GM18511 (cell line): ENCODE results near the gene MAPK10.
"Not testable (repeated sequence)": the region's sequence is repeated elsewhere in the genome, so short reads cannot be mapped to it uniquely, and the experiment has no call there.

ENCODE experiments used
- ATAC-seq: cut with Tn5 transposase; IDR thresholded peaks from one replicate; pipeline ENCODE4 v1.9.1; 2021; ENCODE audit warnings: mild to moderate bottlenecking, moderate library complexity; ENCODE audit not compliant: unreplicated experiment

The MAPK10 gene

GRCh38 chr4:86218746-86219473, 140.9 kb downstream of the MAPK10 start:
- no peak for ATAC-seq

GRCh38 chr4:86203176-86203575, 156.7 kb downstream of the MAPK10 start:
- ATAC-seq, result no peak

GRCh38 chr4:86185659-86186058, 174.2 kb downstream of the MAPK10 start:
- no peak for ATAC-seq

GRCh38 chr4:86184901-86185285, 175.0 kb downstream of the MAPK10 start:
- no peak for ATAC-seq

GRCh38 chr4:86184216-86184900, 175.5 kb downstream of the MAPK10 start:
- no peak for ATAC-seq

GRCh38 chr4:86181585-86181984, 178.3 kb downstream of the MAPK10 start:
- ATAC-seq, result no peak

- no peak for ATAC-seq
Measured at GRCh38 chr4:86178211-86178610, 181.6 kb downstream of the MAPK10 start.

- ATAC-seq, result no peak
Measured at GRCh38 chr4:86174506-86174905, 185.3 kb downstream of the MAPK10 start.

- ATAC-seq, result not testable (repeated sequence)
Measured at GRCh38 chr4:86168335-86168734, 191.5 kb downstream of the MAPK10 start.

GRCh38 chr4:86160426-86160825, 199.4 kb downstream of the MAPK10 start:
- no peak for ATAC-seq

GRCh38 chr4:86159216-86159615, 200.6 kb downstream of the MAPK10 start:
- no peak for ATAC-seq

GRCh38 chr4:86156531-86156930, 203.3 kb downstream of the MAPK10 start:
- no peak for ATAC-seq

- ATAC-seq, result no peak
Measured at GRCh38 chr4:86155766-86156165, 204.1 kb downstream of the MAPK10 start.

- no peak for ATAC-seq
Measured at GRCh38 chr4:86152454-86152853, 207.4 kb downstream of the MAPK10 start.

- no peak for ATAC-seq
Measured at GRCh38 chr4:86151196-86151595, 208.7 kb downstream of the MAPK10 start.

GRCh38 chr4:86141161-86141560, 218.7 kb downstream of the MAPK10 start:
- no peak for ATAC-seq

- no peak for ATAC-seq
Measured at GRCh38 chr4:86132468-86132867, 227.4 kb downstream of the MAPK10 start.

- ATAC-seq, result no peak
Measured at GRCh38 chr4:86131456-86131855, 228.4 kb downstream of the MAPK10 start.

- no peak for ATAC-seq
Measured at GRCh38 chr4:86130160-86130933, 229.5 kb downstream of the MAPK10 start.

- no peak for ATAC-seq
Measured at GRCh38 chr4:86129546-86129945, 230.3 kb downstream of the MAPK10 start.

- no peak for ATAC-seq
Measured at GRCh38 chr4:86122404-86122803, 237.4 kb downstream of the MAPK10 start.

- ATAC-seq, result no peak
Measured at GRCh38 chr4:86118711-86119110, 241.1 kb downstream of the MAPK10 start.
